HG02678 (cell line): Measurements from ENCODE around the gene CGB5.

Experiments
- ATAC-seq: cut with Tn5 transposase; IDR thresholded peaks from one replicate; pipeline ENCODE4 v1.9.1; 2021; ENCODE audit warnings: mild to moderate bottlenecking, moderate library complexity; ENCODE audit not compliant: unreplicated experiment

CGB5 gene

DNA sequence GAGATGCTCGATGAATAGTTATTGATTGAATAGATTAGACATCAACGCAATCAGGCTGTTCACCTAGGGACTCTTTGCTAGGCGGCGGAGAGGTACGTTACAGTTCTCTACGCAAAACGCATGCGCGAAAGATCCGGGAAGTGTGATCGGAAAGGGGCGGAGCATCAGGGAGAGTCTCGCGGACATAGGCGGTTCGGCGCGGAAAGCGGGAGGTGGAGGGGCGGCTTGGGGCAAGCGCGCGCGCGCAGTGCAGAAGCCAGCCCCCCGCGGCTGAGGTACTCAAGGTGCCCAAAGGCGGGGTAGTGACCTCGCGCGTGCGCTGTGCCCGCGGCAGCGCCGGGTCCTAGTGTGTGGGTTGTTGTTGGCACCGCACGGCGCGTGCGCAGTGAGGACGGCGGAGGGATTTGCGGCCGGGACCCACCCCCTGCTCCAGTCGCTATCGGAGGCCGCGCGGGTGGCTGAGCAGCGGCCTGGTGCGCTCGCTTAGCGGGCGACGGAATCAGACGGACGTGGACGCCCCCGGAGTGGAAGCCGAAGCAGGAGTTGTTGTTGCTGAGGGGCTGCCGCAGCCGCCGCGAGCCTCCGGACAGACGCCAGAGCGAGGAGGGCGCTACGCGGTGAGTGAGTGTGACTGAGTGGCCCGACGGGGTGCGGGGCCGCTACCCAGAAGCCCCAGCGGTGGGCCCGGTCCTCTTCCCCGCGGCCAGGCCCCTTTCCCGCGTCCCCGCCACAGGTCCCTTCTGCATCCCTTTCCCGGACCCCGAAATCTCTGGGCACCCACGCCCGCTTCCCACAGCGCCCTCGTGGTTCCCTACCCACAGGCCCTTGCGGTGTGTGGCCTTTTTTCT is 41.6 kb downstream of the CGB5 start, which contains the start of gene SNRNP70:
TSS of gene SNRNP70 (plus strand) at position 432 of the 848 bp plus-strand sequence. CDS start 964 bp downstream, outside the sequence.
- peak; percentile 92 for ATAC-seq

DNA sequence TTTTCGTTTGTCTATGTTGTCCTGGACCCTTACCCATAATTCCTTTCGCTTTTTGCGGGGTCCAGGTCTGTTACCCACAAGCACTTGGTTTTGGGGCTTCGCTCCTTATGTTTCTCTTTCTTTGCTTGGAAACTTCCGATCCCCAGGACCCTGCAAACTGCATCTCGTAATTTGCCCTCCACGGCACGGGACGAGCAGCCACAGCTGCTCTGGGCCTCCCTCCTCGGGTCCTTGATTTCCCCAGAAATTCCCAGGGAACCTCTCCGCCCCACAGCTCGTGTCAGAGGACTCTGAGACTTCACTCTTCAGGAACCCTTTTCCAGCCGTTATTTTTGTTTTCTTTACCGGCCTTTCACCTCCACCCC is 42.2 kb downstream of the CGB5 start:
- no peak for ATAC-seq

DNA sequence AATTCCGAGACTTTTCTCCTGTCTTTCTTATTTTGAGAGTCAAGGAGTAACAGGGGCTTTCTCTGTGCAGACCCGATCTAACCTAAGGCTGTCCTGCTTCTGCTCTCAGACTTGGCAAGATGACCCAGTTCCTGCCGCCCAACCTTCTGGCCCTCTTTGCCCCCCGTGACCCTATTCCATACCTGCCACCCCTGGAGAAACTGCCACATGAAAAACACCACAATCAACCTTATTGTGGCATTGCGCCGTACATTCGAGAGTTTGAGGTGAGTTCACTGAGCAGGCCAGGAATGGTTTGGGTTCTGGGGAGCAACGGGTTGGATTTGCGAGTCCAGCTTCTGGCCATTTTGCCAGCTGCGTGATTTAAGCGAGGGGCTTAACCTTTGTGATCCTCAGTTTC is 42.6 kb downstream of the CGB5 start:
- no peak for ATAC-seq

DNA sequence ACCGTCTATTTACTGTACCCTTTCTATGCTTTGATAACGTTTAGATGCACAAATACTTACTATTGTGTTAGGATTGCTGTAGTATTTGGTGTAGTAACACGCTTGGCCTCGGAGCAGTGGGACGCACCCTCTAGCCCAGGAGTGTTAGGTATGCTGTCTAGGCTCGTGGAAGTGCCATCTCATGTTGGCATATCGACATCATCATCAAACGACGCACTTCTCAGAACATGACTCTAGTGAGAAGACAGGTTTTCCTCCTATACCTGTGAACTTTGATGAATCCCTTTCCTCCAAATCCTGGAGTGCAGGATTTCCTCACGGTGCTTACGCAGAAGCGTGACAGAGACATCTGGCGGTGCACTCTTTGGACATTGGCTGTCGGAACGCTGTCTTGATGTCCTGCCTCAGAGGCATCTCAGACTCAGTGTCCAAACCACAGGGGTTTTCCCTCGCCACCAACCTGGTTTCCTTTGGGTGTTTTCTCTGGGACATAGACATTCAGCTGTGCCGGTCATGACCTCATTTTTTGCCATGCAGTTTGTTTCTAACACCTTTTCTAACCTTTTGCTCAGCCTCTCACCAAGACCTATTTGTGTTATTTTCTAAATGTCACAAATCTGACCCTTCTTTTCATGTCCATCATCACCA is 47.9 kb downstream of the CGB5 start:
- ATAC-seq, result no peak

DNA sequence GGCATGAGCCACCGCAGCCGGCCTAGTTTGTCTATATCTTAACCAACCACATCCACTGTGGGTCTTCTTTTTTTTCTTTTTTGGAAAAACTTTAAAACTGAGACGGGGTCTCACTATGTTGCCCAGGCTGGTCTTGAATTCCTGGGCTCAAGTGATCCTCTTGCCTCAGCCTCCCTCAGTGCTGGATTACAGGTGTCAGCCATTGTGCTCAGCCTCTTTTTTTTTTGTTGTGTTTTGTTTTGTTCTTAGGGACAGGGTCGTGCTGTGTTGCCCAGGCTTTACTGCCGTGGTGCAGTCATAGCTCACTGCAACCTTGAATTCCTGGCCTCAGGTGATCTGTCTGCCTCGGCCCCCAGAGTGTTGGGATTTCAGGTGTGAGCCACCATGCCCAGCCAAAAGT is 49.0 kb downstream of the CGB5 start:
- no peak for ATAC-seq
